Nucleus accumbens (tissue), 56 donors: ENCODE data around the gene PXMP2.
"Not testable (repeated sequence)": the region's sequence is repeated elsewhere in the genome, so short reads cannot be mapped to it uniquely, and the experiment has no call there.

Experiments
- DNase-seq, 56 donors: peaks; one replicate each; lab custom pipeline; 2025; lab: John Stamatoyannopoulos, UW

Gene PXMP2

DNA sequence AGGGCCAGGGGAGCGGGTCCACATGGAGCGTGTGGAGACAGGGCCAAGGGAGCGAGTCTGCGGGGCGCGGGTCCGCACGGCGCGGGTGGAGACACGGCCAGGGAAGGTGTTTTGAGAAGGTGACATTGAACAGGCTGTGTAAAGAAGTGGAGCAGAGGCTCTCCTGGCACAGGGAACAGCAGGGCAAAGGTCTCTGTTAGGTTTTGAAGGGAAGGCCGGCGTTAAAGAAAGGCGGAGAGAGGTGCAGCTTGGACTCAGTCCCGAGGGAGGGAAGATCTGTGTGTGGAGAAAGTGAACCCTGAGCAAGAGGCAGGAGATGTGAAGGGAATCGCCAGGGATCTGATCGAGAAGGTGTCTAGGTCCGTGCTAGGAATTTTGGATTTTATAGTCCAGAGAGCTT is 1.8 kb downstream of the PXMP2 start:
- no peak for DNase-seq

DNA sequence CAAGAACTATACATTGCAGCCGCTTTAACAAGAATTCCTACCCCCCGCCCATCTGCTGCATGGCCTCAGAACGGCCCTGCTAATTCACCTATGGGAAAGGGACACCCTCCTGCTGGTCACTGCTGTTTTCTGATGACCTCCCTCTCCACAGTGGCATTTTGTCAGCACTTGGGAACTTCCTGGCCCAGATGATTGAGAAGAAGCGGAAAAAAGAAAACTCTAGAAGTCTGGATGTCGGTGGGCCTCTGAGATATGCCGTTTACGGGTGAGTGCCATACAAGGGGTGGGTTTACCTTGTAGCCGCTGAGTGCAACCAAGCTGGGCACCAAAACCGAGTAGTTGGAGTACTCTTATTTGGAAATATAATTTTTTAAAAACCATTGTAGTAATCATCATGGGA is 2.7 kb downstream of the PXMP2 start:
- no peak for DNase-seq

DNA sequence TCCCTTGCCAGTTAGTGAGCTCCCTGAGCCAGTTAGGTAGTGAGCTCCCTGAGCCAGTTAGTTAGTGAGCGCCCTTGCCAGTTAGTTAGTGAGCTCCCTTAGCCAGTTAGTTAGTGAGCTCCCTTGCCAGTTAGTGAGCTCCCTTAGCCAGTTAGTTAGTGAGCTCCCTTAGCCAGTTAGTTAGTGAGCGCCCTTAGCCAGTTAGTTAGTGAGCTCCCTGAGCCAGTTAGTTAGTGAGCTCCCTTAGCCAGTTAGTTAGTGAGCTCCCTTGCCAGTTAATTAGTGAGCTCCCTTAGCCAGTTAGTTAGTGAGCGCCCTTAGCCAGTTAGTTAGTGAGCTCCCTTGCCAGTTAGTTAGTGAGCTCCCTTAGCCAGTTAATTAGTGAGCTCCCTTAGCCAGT is 4.6 kb downstream of the PXMP2 start:
- DNase-seq: not testable (repeated sequence)

DNA sequence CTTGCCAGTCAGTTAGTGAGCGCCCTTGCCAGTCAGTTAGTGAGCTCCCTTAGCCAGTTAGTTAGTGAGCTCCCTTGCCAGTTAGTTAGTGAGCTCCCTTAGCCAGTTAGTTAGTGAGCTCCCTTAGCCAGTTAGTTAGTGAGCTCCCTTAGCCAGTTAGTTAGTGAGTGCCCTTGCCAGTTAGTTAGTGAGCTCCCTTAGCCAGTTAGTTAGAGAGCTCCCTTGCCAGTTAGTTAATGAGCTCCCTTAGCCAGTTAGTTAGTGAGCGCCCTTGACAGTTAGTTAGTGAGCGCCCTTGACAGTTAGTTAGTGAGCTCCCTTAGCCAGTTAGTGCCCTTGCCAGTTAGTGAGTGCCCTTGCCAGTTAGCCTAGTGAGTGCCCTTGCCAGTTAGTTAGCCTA is 7.5 kb downstream of the PXMP2 start:
- DNase-seq: not testable (repeated sequence)

DNA sequence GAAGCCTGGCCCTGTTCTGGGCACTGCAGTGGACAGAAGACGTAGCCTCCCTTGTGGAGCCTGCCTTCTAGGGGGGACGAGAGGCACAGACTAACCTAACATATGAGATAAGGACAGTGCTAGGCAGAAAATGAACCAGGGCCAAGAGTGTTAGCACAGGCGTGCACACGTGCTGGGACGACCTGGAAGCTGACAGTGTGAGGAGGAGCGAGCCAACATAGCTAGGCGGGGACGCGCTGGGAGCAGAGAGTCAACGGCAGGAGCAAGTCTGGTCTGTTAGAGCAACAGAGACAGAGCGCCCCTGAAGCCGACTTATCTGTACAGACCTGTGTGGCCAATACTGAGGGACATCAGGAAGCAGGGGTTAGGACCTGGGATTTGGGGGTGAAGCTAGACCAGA is 8.0 kb downstream of the PXMP2 start:
- DNase-seq: no peak

DNA sequence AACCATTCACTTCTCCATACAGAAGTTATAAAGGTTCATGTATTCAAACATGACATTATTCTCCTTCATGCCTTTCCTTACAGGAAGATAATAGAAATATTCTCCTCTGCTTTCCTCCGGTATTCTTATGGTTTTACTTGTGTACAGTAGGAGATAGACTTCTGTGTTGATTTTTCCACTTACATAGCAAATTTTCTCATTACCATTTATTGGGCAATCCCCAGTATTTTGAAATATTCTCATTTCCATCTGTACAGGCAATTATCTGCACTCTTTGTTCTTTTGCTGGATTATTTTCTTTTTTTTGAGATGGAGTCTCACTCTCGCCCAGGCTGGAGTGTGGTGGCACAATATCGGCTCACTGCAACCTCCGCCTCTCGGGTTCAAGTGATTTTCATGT is 11.0 kb downstream of the PXMP2 start:
- DNase-seq: no peak

DNA sequence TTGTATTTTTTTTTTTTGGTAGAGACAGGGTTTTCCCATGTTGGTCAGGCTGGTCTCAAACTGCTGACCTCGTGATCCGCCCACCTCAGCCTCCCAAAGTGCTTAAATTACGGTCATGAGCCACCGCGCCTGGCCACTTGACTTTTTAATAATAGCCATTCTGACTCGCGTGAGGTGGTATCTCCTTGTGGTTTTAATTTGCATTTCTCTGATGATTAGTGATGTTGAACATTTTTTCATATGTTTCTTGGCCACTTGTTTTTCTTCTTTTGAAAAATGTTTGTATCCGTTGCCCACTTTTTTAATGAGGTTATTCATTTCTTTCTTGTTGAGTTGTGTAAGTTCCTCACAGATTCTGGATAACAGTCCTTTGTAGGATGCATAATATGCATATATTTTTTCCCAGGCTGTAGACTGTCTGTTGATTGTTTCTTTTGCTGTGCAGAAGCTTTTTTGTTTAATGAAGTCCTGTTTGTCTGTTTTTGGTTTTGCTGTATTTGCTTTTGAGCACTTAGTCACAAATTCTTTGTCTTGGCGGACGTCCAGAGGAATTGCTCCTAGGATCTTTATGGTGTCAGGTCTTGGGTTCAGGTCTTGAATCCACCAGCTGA is 12.9 kb downstream of the PXMP2 start:
- DNase-seq: no peak

DNA sequence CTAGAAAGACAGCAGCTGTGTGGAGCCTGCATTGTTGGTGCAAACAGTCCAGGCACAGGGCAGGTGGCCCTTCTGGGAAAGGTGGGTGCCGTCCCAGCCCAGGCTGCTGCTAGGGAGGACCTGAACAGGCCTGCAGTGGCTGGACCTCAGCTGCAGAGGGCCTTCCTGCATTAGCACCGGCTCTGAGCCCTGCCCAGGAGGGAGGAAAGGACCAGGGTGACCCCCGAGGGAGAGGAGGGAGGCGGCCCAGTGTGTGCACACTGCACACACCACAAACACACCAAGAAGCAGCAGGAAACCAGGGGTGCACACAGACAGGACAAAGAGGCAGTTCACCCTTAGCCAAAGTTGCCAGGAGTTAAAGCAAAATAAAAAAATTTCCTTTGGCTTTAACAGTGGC is 15.3 kb downstream of the PXMP2 start:
- DNase-seq: no peak

DNA sequence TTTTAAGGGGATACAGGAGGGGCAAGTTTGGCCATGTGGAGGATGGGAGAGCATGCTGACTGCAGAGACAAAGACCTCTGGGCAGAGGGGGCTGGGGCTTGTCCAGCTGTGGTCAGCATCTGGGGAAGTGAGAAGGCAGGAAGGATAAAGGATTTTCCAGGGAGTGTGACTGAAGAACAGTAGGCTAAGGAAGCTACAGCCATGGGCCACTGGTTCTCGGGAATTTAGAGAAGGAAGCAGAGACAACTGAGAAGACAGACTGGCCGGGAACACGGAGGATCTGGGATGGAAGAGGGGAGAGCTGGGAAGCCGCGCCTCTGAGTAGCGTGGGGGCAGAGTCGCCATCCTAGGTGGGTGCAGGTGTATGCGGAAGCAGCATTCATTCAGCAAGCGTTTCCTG is 16.3 kb downstream of the PXMP2 start:
- DNase-seq: no peak

DNA sequence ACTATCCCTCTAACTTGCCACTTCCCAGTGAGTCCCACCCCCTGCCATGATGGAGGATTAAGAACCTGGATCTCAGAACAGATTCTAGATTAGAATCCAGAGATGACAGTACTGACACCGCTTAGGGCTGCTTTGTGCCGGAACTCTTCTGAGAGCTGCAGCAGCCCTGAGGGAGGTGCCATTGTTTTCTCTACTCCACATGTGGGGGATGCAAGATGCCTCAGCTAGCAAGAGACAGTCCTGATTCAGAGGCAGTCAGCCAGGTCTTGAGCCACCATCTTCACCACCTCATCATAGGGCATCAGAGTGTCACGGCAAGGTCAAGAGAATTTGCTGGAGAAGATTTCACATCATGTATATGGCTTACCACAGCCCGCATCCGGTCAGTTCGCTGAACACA is 19.9 kb downstream of the PXMP2 start:
- no peak for DNase-seq

DNA sequence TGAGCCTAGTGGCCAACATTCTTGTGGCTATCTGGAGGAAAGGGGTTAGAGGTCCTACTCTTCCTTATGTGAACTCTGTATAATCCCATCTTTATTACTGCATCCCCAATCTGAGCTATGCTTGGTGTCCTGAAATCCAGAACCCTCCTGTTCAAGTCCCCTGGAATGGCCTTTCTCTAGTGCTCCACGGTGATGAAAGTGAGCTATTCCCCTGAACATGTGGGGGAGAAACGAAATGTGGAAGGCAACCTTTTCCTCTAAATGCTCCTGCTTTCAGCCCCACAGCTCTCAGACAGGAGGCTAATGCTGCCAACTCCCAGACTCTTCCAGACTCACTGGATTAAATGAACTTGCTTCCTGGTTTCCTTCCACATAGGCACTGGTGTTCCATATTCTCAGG is 20.8 kb downstream of the PXMP2 start:
- DNase-seq: no peak

DNA sequence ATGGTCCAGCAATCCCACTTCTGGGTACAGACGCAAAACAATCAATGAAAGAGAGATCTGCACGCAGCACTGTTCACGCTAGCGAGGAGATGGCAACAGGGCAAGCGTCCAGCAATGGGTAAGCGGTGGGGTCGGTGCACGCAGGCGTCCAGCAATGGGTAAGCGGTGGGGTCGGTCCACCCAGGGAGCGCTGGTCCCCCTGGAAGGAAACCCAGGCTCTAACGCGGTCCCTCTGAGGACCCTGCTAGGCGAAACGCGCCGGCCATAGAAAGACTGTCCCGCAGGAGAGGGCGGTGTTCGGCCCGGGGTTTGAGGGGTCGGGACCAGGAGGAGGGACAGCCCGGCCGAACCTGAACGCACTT is 22.6 kb downstream of the PXMP2 start:
- DNase-seq: peak in 5 of 56 donors; percentile 26 to 51 (median 34)

DNA sequence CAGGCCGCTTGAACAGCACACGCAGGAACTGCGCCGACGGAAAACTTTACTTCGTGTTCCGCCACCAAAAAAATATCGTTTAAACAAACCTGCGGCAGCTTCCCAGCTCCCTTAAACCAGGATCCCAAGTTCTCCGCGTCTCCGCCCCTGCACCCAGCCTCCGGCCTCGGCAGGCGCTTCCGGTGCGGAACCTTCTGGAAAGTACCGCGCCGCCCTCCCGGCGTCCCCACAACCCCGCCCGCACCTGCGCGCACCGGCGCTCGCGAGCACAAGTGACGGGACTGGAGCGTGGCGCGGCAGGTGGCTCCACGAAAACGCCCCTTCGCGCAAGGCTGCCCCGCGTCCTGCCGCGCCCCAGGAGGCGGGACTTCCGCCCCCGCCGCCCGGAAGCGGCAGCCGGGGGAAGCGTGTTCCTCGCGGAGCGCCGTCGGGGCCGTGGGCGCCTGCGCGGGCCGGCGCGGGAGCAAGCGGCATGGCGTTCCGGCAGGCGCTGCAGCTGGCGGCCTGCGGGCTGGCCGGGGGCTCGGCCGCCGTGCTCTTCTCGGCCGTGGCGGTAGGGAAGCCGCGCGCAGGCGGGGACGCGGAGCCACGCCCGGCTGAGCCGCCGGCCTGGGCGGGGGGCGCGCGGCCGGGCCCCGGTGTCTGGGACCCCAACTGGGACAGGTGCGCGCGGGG is 23.2 kb downstream of the PXMP2 start, which contains the start of gene PGAM5:
PGAM5 (plus strand) TSS at position 438 of the 675 bp plus-strand sequence; CDS start at position 473, 35 bp downstream.
- peak in 55 of 56 donors; percentile 10 to 87 (median 71) for DNase-seq

DNA sequence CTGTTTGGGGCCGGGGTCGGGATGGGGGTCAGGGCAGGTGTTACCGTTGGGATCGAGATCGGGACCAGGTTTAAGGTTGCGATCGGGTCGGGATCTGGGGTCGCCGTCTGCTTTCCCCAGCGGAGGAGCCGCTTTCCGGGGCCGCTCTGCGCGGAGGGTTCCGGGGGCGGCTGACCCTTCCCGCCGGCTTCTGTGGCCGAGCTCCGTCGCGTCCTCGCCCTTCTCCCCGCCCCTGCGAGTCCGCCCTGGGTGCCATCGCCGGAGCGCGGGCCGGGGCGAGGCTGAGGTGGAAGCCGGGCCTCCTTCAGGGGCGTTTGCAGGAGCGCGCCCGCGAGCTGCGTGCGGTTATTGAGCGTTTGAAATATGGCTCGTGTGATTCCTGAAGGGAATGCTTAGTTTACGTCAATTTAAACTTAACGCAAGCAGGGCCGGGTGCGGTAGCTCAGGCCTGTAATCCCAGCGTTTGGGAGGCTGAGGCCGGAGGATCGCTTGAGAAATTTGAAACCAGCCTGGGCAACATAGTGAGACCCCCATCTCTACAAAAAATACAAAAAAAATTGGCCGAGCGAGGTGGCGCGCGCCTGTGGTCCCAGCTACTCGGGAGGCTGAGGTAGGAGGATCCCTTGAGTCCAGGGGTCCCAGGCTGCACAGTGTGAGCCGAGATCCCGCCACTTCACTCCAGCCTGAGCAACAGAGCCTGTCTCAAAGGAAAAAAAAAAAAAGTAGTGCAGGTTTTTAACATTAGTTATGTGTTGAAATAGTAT is 23.9 kb downstream of the PXMP2 start:
- peak in 5 of 56 donors; percentile 12 to 42 (median 34) for DNase-seq

DNA sequence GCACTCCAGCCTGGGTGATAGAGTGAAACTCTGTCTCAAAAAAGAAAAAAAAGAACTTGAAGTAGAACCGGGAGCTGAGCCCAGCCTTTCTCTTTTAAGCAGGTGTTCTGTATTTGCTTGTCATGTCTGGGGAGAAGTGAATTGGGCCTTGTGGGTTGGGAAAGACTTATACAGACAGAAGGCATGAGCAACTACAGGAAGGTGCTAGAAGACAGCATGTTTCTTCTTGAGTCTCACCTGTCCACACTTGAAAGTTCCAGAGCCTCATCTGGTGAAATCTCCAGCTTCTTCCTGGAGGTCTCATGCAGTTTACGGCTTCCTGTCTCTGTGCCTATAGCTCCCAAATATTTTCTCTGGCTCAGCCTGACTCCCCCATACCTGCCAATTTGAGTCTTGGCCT is 25.7 kb downstream of the PXMP2 start:
- DNase-seq: no peak

DNA sequence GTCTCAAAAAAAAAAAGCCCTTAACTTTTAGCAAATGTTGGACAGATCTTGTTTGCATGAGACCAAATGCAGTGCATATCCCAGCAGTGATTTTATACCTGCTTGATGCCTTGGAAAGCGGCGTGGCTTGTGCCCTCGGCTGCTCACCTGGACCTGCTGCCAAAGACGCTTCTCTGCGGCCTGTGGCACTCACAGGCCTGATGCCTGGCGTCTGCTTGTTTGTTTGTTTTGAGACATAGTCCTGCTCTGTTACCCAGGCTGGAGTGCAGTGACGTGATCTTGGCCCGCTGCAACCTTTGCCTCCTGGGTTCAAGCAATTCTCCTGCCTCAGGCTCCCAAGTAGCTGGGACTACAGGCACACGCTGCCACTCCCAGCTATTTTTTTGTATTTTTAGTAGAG is 28.5 kb downstream of the PXMP2 start:
- DNase-seq: no peak

DNA sequence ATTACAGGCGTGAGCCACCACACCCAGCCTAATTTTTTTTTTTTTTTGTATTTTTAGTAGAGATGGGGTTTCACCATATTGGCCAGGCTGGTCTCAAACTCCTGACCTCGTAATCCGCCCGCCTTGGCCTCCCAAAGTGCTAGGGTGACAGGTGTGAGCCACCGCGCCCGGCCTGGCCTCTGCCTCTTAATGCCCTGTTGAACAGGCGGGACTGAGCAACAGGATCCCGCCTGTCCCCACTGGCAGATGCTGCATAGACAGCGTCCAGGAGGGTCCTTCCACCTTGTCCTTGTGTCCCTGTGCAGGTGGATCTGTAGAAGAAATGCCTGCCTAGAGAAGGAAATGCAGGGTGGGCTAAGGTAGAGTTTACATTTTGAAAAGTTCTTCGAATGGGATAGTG is 29.0 kb downstream of the PXMP2 start:
- DNase-seq: no peak

DNA sequence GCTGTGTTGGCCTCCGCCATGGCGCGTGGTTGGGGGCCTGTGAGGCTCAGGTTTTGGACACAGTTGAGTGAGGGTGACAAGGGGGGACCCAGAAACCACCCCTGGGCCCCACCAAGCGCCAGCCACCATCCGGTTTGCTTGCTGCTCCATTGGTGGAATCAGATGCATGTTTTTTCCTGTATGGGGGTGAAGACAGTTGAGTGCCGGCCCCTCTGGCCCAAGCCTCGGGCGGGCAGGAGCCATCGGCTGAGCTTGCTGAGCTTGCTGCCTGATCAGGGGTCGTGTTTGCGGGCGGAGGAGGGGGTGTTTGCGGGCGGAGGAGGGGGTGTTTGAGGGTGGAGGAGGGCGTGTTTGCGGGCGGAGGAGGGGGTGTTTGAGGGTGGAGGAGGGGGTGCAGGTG is 29.6 kb downstream of the PXMP2 start:
- DNase-seq: no peak

DNA sequence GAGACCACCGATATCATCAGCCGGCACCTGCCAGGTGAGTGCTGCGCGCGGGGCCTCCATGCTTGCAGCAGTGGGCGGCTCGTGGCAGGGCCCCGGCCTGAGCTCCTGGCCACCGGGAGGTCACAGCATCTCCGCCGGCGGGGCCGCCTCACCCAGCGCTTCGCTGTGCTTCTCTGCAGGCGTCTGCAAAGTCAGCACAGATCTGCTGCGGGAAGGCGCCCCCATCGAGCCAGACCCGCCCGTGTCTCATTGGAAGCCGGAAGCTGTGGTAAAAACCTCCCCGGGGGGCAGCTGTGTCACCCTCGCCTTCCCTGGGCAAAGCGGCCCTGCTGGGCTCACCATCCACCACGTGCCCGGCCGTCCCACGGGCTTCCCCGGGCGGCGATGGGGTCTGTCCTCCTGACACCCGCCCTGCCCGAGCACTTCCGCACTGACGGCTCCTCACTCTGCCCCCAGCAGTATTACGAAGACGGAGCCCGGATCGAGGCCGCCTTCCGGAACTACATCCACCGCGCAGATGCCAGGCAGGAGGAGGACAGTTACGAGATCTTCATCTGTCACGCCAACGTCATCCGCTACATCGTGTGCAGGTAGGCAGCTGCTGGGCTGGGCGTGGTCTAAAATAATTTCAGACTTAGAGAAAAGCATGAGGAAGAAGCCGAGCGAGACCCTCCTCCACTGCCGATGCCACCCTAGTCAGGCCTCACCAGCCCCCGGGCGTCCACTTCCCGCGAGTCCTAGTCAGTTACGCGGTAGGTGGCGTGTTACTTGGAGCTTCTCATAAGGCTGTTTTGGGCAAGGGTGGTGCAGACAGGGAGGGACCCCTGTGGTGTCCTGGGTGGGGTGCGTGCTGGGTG is 30.4 kb downstream of the PXMP2 start:
- no peak for DNase-seq

DNA sequence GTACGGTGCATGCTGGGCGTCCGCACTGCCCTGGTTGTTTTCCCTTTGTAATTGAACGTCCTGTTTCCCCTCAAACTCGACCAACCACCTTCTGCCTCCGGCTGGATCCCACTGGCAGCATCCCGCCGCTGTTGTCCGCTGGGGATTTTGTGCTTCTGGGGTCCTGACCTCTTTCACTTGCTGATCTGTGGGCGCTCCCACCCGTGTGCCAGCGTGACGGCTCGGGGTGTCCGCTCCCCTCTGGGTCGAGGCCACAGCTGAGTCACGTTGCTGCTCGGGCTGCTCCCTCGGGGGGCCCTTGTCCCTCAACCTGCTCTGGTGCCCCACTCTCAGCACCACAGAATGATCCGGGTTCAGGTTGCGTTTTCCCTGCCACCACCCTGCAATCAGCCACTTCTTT is 31.3 kb downstream of the PXMP2 start:
- DNase-seq: no peak
